K562 (cell line): ENCODE results near the gene CD109. TPM values are rescaled to one million over a fixed set of nuclear protein-coding genes. Genes with fewer than 3 reads are reported as not detected.

Experiments used
- ATAC-seq: fragments of 200-7000 bp; cut with Tn5 transposase; 3 replicates; pipeline ENCODE4 v1.9.1; 2020; ENCODE audit warnings: moderate library complexity
- BruUV-seq: library from RNA; stranded (reverse); fragments of 400-500 nt; replicated peaks from 2 replicates; lab custom pipeline; 2021; lab: Mats Ljungman, UMichigan
- CTCF ChIA-PET: fragments of 300-600 bp; formaldehyde crosslinking; extraction: SDS; loops from one replicate; lab custom pipeline; 2021; ENCODE audit warnings: low intra/inter-chr PET ratio; lab: Yijun Ruan, JAX
- POLR2A ChIA-PET: fragments of 300-600, 350-650 bp; sonication (Branson Sonifier 250); formaldehyde crosslinking; extraction: SDS; loops from one replicate; lab custom pipeline; 2021; ENCODE audit warnings: antibody characterized with exemption, inconsistent platforms; lab: Yijun Ruan, JAX
- DNase-seq, 4 experiments: peaks; one replicate each; pipeline versions ENCODE4 v3.0.0 to v3.0.0-alpha.2; 2011 to 2018; ENCODE audit warnings: low spot score in 3 of 4, mixed read lengths in 3 of 4; ENCODE audit errors: extremely low read depth in 1 of 4
- FAIRE-seq: peaks from 2 replicates; lab custom pipeline; 2011; peaks lifted over from hg19 to GRCh38; lab: Jason Lieb, UNC
- H2AFZ ChIP-seq: 2 replicates; pipeline ENCODE4 v1.6.0; 2011; ENCODE audit warnings: low read depth, low read length, control low read depth, inconsistent platforms
- H3K27ac ChIP-seq: fragments of 200-600 bp; 3 replicates; pipeline ENCODE4 v1.8.0; 2011; ENCODE audit warnings: low read depth, mild to moderate bottlenecking, control low read depth, inconsistent platforms, low read length, moderate library complexity, mixed read lengths; ENCODE audit errors: extremely low read depth
- H3K27me3 ChIP-seq, 2 experiments: fragments of 300-600 bp in 1 of 2; 2 replicates in 1 of 2; 3 replicates in 1 of 2; pipeline versions ENCODE4 v1.6.0 to v1.8.0; 2011; ENCODE audit warnings: inconsistent platforms in 2 of 2, low read length in 2 of 2, mild to moderate bottlenecking in 1 of 2, mixed read lengths in 1 of 2, moderate library complexity in 1 of 2; ENCODE audit not compliant: control insufficient read depth in 2 of 2, insufficient read depth in 2 of 2
- H3K36me3 ChIP-seq: fragments of 300-600 bp; 3 replicates; pipeline ENCODE4 v1.8.0; 2011; ENCODE audit warnings: mild to moderate bottlenecking, low read length, inconsistent platforms; ENCODE audit not compliant: control insufficient read depth, insufficient read depth
- H3K4me1 ChIP-seq, 2 experiments: fragments of 200-600 bp in 1 of 2; replicated peaks in 1 of 2; 2 replicates in 1 of 2; 3 replicates in 1 of 2; pipeline versions ENCODE4 v1.5.1 to v1.8.0; 2011; ENCODE audit warnings: inconsistent platforms in 2 of 2, low read length in 2 of 2, mild to moderate bottlenecking in 1 of 2, mixed read lengths in 1 of 2, moderate library complexity in 1 of 2; ENCODE audit not compliant: control insufficient read depth in 2 of 2, insufficient read depth in 2 of 2
- H3K4me2 ChIP-seq: 2 replicates; pipeline ENCODE4 v1.6.1; 2011; ENCODE audit warnings: low read length, control low read depth, inconsistent platforms, mixed read lengths; ENCODE audit not compliant: insufficient read depth
- H3K4me3 ChIP-seq: fragments of 200-600 bp; sonication (generic), shearing (Covaris generic); 2 replicates; pipeline ENCODE4 v1.5.1; 2016; ENCODE audit warnings: control low read depth, inconsistent platforms
- H3K79me2 ChIP-seq: fragments of 200-600 bp; 3 replicates; pipeline ENCODE4 v1.8.0; 2011; ENCODE audit warnings: low read length, inconsistent platforms; ENCODE audit not compliant: control insufficient read depth, insufficient read depth
- H3K9ac ChIP-seq, 2 experiments: 2 replicates each; pipeline versions ENCODE4 v1.6.0 to v1.6.1; 2011; ENCODE audit warnings: low read depth in 2 of 2, low read length in 2 of 2, control low read depth in 1 of 2, inconsistent platforms in 1 of 2, mild to moderate bottlenecking in 1 of 2, mixed read lengths in 1 of 2; ENCODE audit not compliant: insufficient read depth in 1 of 2
- H3K9me1 ChIP-seq: one replicate; pipeline ENCODE4 v1.6.0; 2011; ENCODE audit warnings: inconsistent platforms, mild to moderate bottlenecking, low read length, moderate library complexity; ENCODE audit not compliant: control insufficient read depth, insufficient read depth
- H3K9me3 ChIP-seq: replicated peaks from 2 replicates; pipeline ENCODE4 v1.5.1; 2011; ENCODE audit warnings: low read depth, low read length, inconsistent platforms; ENCODE audit not compliant: control insufficient read depth, insufficient read depth
- H4K20me1 ChIP-seq: replicated peaks from 2 replicates; pipeline ENCODE4 v1.6.1; 2011; ENCODE audit warnings: low read length, inconsistent platforms, mixed read lengths; ENCODE audit not compliant: control insufficient read depth, insufficient read depth
- ARNT ChIP-seq, 2 experiments: fragments of 450-650 bp; IDR thresholded peaks; 2 replicates each; pipeline ENCODE4 v1.6.1; 2016; ENCODE audit warnings: mild to moderate bottlenecking in 1 of 2
- CBX2 ChIP-seq: fragments of 200-600 bp; sonication (generic); IDR thresholded peaks from one replicate; pipeline ENCODE4 v1.6.1; 2012; ENCODE audit warnings: mild to moderate bottlenecking, low read length, inconsistent platforms; ENCODE audit not compliant: insufficient read depth, poor library complexity, severe bottlenecking
- CEBPB ChIP-seq: fragments of 450-650 bp; IDR thresholded peaks from 2 replicates; pipeline ENCODE4 v1.6.1; 2016; ENCODE audit warnings: missing genetic modification characterization, missing compliant biosample characterization
- CEBPZ ChIP-seq: fragments of 150-350 bp; IDR thresholded peaks from 2 replicates; pipeline ENCODE4 v1.6.1; 2014; ENCODE audit warnings: low read depth, mild to moderate bottlenecking, low read length, borderline replicate concordance
- HIVEP1 ChIP-seq: fragments of 250-450 bp; sonication (Bioruptor Pico); IDR thresholded peaks from 2 replicates; pipeline ENCODE4 v1.4.0; 2020; ENCODE audit warnings: mild to moderate bottlenecking
- MTA3 ChIP-seq: fragments of 450-650 bp; formaldehyde crosslinking; IDR thresholded peaks from 2 replicates; pipeline ENCODE4 v1.6.1; 2017; ENCODE audit warnings: mild to moderate bottlenecking, borderline replicate concordance
- SPI1 ChIP-seq: IDR thresholded peaks from 2 replicates; pipeline ENCODE4 v1.6.1; 2011; ENCODE audit warnings: low read depth, low read length, control low read depth, borderline replicate concordance
- WGBS: fragments of 100-300 bp; shearing (Covaris generic); methylation state at CpG from one replicate; pipeline ENCODE4 v1.1.6; 2016; ENCODE audit warnings: low coverage, mixed read lengths; ENCODE audit not compliant: insufficient coverage; ENCODE audit errors: missing lambda C conversion rate; 5-methylcytosine and 5-hydroxymethylcytosine counted together
- in situ Hi-C: fragments of 300-500 bp; cut with MboI; formaldehyde crosslinking; loops from 4 replicates; pipeline ENCODE4 v1.15.0; 2018; ENCODE audit warnings: inconsistent platforms, mixed read lengths
- intact Hi-C: fragments of 100-400 bp; cut with micrococcal nuclease; formaldehyde crosslinking; loops from 2 replicates; pipeline ENCODE4 v1.14.2; 2022
- polyA plus RNA-seq, 8 experiments: library from polyadenylated mRNA; depleted of rRNA in 4 of 8; stranded (reverse) in 5 of 8; unstranded in 3 of 8; fragments of >200 nt; fragmentation: Nextera tagmentation in 2 of 8; fragmentation: Illumina TruSeq in 1 of 8; extraction: Ambion mirVana in 2 of 8; extraction: Trizol in 1 of 8; gene quantifications; 2 replicates each; pipeline versions ENCODE4 v1.2.1 to v1.2.3, GENCODE V29; 2011 to 2014; ENCODE audit warnings: inconsistent platforms in 1 of 8, missing spikeins in 1 of 8
- total RNA-seq, 7 experiments: library from RNA; depleted of rRNA in 6 of 7; stranded (reverse); fragments of >200 nt in 6 of 7; fragmentation: Illumina TruSeq in 2 of 7; extraction: Trizol in 2 of 7; gene quantifications; 2 replicates each; pipeline versions ENCODE4 v1.2.1 to v1.2.3, GENCODE V29; 2011 to 2021; ENCODE audit warnings: low replicate concordance in 1 of 7

CD109 gene
- total and polyA plus RNA-seq, 9 of the 15 experiments (the other 6 are each of a cell fraction or from before 2014, with no cell fraction given): under 0.01 to 0.22 (median 0.11) TPM

DNA sequence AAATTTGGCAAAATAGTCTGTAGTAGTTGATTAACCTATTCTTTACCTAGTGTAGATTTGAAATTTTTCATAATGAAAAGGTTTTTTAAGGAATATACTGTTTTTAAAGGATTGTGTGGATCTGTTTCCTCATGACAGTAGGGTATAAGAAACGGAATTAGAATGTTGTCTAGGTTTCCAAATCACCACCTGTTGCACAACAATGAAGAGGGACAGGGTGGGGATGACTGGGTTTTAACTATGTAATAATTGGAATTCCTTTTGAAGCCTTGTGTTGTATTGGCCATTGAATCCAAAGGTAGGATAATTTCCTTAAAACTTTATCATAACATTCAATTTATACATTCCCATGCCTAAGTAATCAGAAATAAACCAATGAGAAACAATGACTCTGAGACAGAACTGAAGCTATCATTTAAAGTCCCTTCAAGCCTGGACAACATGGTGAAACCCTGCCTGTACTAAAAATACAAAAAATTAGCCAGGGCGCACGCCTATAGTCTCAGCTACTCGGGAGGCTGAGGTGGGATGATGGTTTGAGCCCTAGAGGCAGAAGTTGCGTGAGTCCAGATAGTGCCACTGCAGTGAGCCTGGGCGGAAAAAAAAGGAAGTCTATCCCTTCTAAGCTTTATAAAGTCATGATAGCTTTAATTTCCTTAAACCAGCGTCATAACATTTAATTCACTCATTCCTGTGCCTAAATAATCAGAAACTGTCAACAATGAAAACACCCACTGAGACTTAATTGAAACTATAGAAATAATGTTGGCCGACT lies 23.9 kb upstream of the CD109 start:
- no peak overlapping the region for H3K4me2 ChIP-seq
- TF ChIP-seq HIVEP1 (no peak), ARNT (IDR thresholded peaks at IDR 0.05) (no peak), SPI1 (peak; percentile 57; the same call in 1 of the 2 replicates), MTA3 (no peak), CEBPZ (no peak), CEBPB (tag) (peak; percentile 29; the same call in 1 of the 2 replicates), CBX2 (no peak)
- TF ChIP-seq, all 486 proteins: peak for 2
- Histone ChIP-seq H3K27me3 (peaks cover 0 to 2% of the 10 kb centered on the region in 2 experiments; a peak in 2 of 5 replicates), H3K36me3 (no peaks in the 10 kb centered on the region), H2AFZ (no peak overlapping the region), H3K27ac (no peak overlapping the region), H4K20me1 (no peaks in the 10 kb centered on the region; the same call in 1 of the 2 replicates), H3K9me3 (no peaks in the 10 kb centered on the region), H3K79me2 (no peaks in the 10 kb centered on the region), H3K9ac (no peak overlapping the region), H3K9me1 (no peaks in the 10 kb centered on the region), H3K4me1 (no peaks in the 10 kb centered on the region), H3K4me3 (no peak overlapping the region)
- no peak for FAIRE-seq
- peak; percentile 37; the same call in 1 of the 3 replicates for ATAC-seq
- DNase-seq: no peak
- intact Hi-C loops: loop anchor here (10.0 kb wide), 1 partner anchor 153 kb away; no protein-coding TSS in a partner anchor
- in situ Hi-C loops: no loop called here
- no TSS peak for BruUV-seq
- ChIA-PET CTCF (no interaction called here), POLR2A (no interaction called here)
- 5% methylated on average over 8 of the region's 8 CpGs for WGBS
